HG02588 (cell line): Measurements from ENCODE around the gene TBX20.
"Not testable (repeated sequence)": the region's sequence is repeated elsewhere in the genome, so short reads cannot be mapped to it uniquely, and the experiment has no call there.

Experiments
- ATAC-seq: cut with Tn5 transposase; IDR thresholded peaks from one replicate; pipeline ENCODE4 v1.9.1; 2021; ENCODE audit warnings: mild to moderate bottlenecking, moderate library complexity; ENCODE audit not compliant: unreplicated experiment

The TBX20 gene

GRCh38 chr7:35172131-35172530 lies 81.8 kb downstream of the TBX20 start:
- ATAC-seq = not testable (repeated sequence)

DNA sequence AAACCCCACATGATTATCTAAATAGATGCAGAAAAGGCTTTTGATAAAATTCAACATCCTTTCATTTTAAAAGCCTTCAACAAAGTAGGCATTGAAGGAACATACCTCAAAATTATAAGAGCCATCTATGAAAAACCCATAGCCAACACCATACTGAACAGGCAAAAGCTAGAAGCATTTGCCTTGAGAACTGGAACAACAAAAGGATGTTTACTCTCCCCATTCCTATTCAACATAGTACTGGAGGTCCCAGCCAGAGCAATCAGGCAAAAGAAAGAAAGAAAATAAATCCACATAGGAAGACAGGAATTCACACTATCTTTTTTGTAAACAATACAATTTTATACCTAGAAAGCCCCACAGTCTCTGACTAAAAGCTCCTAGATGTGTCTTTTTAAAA lies 86.2 kb downstream of the TBX20 start:
- not testable (repeated sequence) for ATAC-seq

DNA sequence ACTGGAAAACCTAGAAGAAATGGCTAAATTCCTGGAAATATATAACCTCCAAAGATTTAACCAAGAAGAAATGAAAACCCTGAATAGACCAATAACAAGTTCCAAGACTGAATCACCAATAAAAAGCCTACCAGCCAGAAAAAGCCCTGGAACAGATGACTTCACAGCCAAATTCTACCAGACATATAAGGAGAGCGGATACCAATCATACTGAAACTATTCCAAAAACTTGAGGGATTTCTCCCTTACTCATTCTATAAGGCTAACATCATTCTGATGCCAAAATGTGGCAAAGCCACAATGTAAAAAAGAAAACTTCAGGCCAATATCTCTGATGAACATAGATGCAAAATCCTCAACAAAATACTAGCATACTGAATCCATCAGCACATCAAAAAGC lies 86.7 kb downstream of the TBX20 start:
- ATAC-seq = not testable (repeated sequence)

- ATAC-seq = not testable (repeated sequence)
These were observed 92.7 kb downstream of the TBX20 start for GRCh38 chr7:35161059-35161740.
